H9 (cell line): ENCODE results near the gene CFAP91. TPM values are rescaled to one million over a fixed set of nuclear protein-coding genes. Genes with fewer than 3 reads are reported as not detected.

ENCODE experiments used
- DNase-seq: peaks from one replicate; pipeline ENCODE4 v3.0.0-alpha.2; 2017
- H2AFZ ChIP-seq: one replicate; pipeline ENCODE4 v1.6.1; 2013; ENCODE audit warnings: mild to moderate bottlenecking, low read length, control low read depth, moderate library complexity
- H2AK5ac ChIP-seq: 2 replicates; pipeline ENCODE4 v1.6.1; 2013; ENCODE audit warnings: low read length, control low read depth, mixed read lengths; ENCODE audit not compliant: insufficient read length
- H2BK120ac ChIP-seq: one replicate; pipeline ENCODE4 v1.6.1; 2013; ENCODE audit warnings: low read depth, mild to moderate bottlenecking, low read length, control low read depth, inconsistent platforms; ENCODE audit not compliant: poor library complexity, severe bottlenecking
- H2BK12ac ChIP-seq: 2 replicates; pipeline ENCODE4 v1.6.1; 2013; ENCODE audit warnings: low read length, control low read depth, mixed read lengths, low read depth; ENCODE audit not compliant: insufficient read length
- H2BK15ac ChIP-seq: 2 replicates; pipeline ENCODE4 v1.6.1; 2013; ENCODE audit warnings: low read depth, low read length, control low read depth
- H2BK20ac ChIP-seq: one replicate; pipeline ENCODE4 v1.6.1; 2013; ENCODE audit warnings: low read depth, mild to moderate bottlenecking, low read length, control low read depth, inconsistent platforms; ENCODE audit not compliant: poor library complexity, severe bottlenecking
- H2BK5ac ChIP-seq: 2 replicates; pipeline ENCODE4 v1.6.1; 2013; ENCODE audit warnings: low read length, control low read depth, mixed read lengths; ENCODE audit not compliant: insufficient read length
- H3K14ac ChIP-seq: 2 replicates; pipeline ENCODE4 v1.6.1; 2013; ENCODE audit warnings: low read length, control low read depth; ENCODE audit not compliant: insufficient read depth
- H3K18ac ChIP-seq: 2 replicates; pipeline ENCODE4 v1.6.1; 2013; ENCODE audit warnings: low read depth, mild to moderate bottlenecking, mixed read lengths, low read length, control low read depth; ENCODE audit not compliant: insufficient read length
- H3K23ac ChIP-seq: 2 replicates; pipeline ENCODE4 v1.6.1; 2013; ENCODE audit warnings: low read length, control low read depth, mixed read lengths, low read depth; ENCODE audit not compliant: insufficient read length
- H3K23me2 ChIP-seq: 2 replicates; pipeline ENCODE4 v1.6.1; 2013; ENCODE audit warnings: low read depth, mild to moderate bottlenecking, mixed read lengths, low read length, control low read depth; ENCODE audit not compliant: insufficient read length, poor library complexity, severe bottlenecking
- H3K27ac ChIP-seq: 2 replicates; pipeline ENCODE4 v1.5.1; 2013; ENCODE audit warnings: low read length, control low read depth, mixed read lengths, low read depth; ENCODE audit not compliant: insufficient read length
- H3K27me3 ChIP-seq: 2 replicates; pipeline ENCODE4 v1.6.1; 2013; ENCODE audit warnings: low read length, control low read depth, inconsistent platforms; ENCODE audit not compliant: insufficient read depth
- H3K4ac ChIP-seq: 2 replicates; pipeline ENCODE4 v1.6.1; 2013; ENCODE audit warnings: low read depth, mild to moderate bottlenecking, control low read depth, inconsistent platforms, low read length, moderate library complexity
- H3K4me1 ChIP-seq: 2 replicates; pipeline ENCODE4 v1.6.1; 2013; ENCODE audit warnings: low read length, control low read depth, inconsistent platforms; ENCODE audit not compliant: insufficient read depth
- H3K4me2 ChIP-seq: 2 replicates; pipeline ENCODE4 v1.6.1; 2013; ENCODE audit warnings: low read length, control low read depth, mixed read lengths; ENCODE audit not compliant: insufficient read length, insufficient read depth
- H3K56ac ChIP-seq: 2 replicates; pipeline ENCODE4 v1.6.1; 2013; ENCODE audit warnings: low read depth, mild to moderate bottlenecking, mixed read lengths, low read length, control low read depth; ENCODE audit not compliant: insufficient read length
- H3K79me1 ChIP-seq: 2 replicates; pipeline ENCODE4 v1.6.1; 2013; ENCODE audit warnings: low read depth, mild to moderate bottlenecking, moderate library complexity, low read length, control low read depth, inconsistent platforms; ENCODE audit not compliant: insufficient read depth, poor library complexity, severe bottlenecking
- H3K79me2 ChIP-seq: 2 replicates; pipeline ENCODE4 v1.6.1; 2013; ENCODE audit warnings: low read length, control low read depth, inconsistent platforms; ENCODE audit not compliant: insufficient read depth
- H3K9ac ChIP-seq: 2 replicates; pipeline ENCODE4 v1.6.1; 2013; ENCODE audit warnings: low read length, control low read depth, mixed read lengths; ENCODE audit not compliant: insufficient read length; ENCODE audit errors: extremely low read depth
- H3K9me3 ChIP-seq: one replicate; pipeline ENCODE4 v1.6.1; 2013; ENCODE audit warnings: low read depth, low read length, inconsistent platforms; ENCODE audit not compliant: control insufficient read depth
- H3T11ph ChIP-seq: one replicate; pipeline ENCODE4 v1.6.1; 2013; ENCODE audit warnings: mild to moderate bottlenecking, low read length, control low read depth, inconsistent platforms
- H4K20me1 ChIP-seq: one replicate; pipeline ENCODE4 v1.6.1; 2013; ENCODE audit not compliant: control insufficient read depth, insufficient read length, insufficient read depth
- H4K5ac ChIP-seq: 2 replicates; pipeline ENCODE4 v1.6.1; 2013; ENCODE audit warnings: low read depth, mild to moderate bottlenecking, mixed read lengths, low read length, control low read depth; ENCODE audit not compliant: insufficient read length
- H4K8ac ChIP-seq: replicated peaks from 2 replicates; pipeline ENCODE4 v1.6.1; 2013; ENCODE audit warnings: low read length, control low read depth, mixed read lengths, low read depth; ENCODE audit not compliant: insufficient read length
- H4K91ac ChIP-seq: 2 replicates; pipeline ENCODE4 v1.6.1; 2013; ENCODE audit warnings: low read depth, mild to moderate bottlenecking, moderate library complexity, mixed read lengths, low read length, control low read depth; ENCODE audit not compliant: insufficient read length
- H3K27ac Mint-ChIP-seq, 3 experiments: 2 replicates in 2 of 3; 3 replicates in 1 of 3; pipeline ENCODE4 v1.8.0; 2020 to 2021; ENCODE audit warnings: mixed read lengths in 3 of 3, mild to moderate bottlenecking in 1 of 3, moderate library complexity in 1 of 3
- H3K27me3 Mint-ChIP-seq: 2 replicates; pipeline ENCODE4 v1.8.0; 2021; ENCODE audit warnings: low read depth, mild to moderate bottlenecking, moderate library complexity, mixed read lengths
- H3K36me3 Mint-ChIP-seq, 3 experiments: 2 replicates in 2 of 3; 3 replicates in 1 of 3; pipeline ENCODE4 v1.8.0; 2020 to 2021; ENCODE audit warnings: low read depth in 3 of 3, mixed read lengths in 3 of 3; ENCODE audit not compliant: insufficient read depth in 1 of 3
- H3K4me1 Mint-ChIP-seq, 2 experiments: 2 replicates each; pipeline ENCODE4 v1.8.0; 2020; ENCODE audit warnings: mixed read lengths in 2 of 2
- H3K4me3 Mint-ChIP-seq, 2 experiments: 2 replicates in 1 of 2; 3 replicates in 1 of 2; pipeline ENCODE4 v1.8.0; 2020 to 2021; ENCODE audit warnings: mild to moderate bottlenecking in 2 of 2, mixed read lengths in 2 of 2, moderate library complexity in 1 of 2
- H3K9me3 Mint-ChIP-seq, 2 experiments: 2 replicates in 1 of 2; 3 replicates in 1 of 2; pipeline ENCODE4 v1.8.0; 2020; ENCODE audit warnings: mild to moderate bottlenecking in 2 of 2, mixed read lengths in 2 of 2, moderate library complexity in 1 of 2
- WGBS: extraction: QIAGEN DNeasy Blood & Tissue Kit; methylation state at CpG from one replicate; pipeline ENCODE4 v1.1.7; 2013; ENCODE audit warnings: missing lambda C conversion rate, low lambda C conversion rate, mixed read lengths; ENCODE audit not compliant: insufficient read length; ENCODE audit errors: extremely low coverage; 5-methylcytosine and 5-hydroxymethylcytosine counted together
- total RNA-seq: library from RNA; stranded (reverse); gene quantifications from 2 replicates; pipeline ENCODE4 v1.2.1, GENCODE V29; 2021
- TF ChIP-seq, protein P1 (sequence below): fragments of 200-600 bp; sonication (generic); conservative IDR thresholded peaks from 3 replicates; pipeline ENCODE4 v1.8.0; 2021; ENCODE audit warnings: antibody characterized with exemption, mild to moderate bottlenecking

Gene CFAP91
- total RNA-seq, 1 experiment from 2014 or later: 2.3 TPM

- Histone ChIP-seq H3K79me2 (no peaks in the 10 kb centered on the region), H2AK5ac (no peak overlapping the region), H3K27ac (no peak overlapping the region), H3K23me2 (no peaks in the 10 kb centered on the region), H3K79me1 (no peaks in the 10 kb centered on the region), H2AFZ (no peak overlapping the region), H3K27me3 (no peaks in the 10 kb centered on the region), H2BK5ac (no peak overlapping the region), H3K56ac (no peak overlapping the region), H4K5ac (no peak overlapping the region), H4K20me1 (no peaks in the 10 kb centered on the region), H3K14ac (no peak overlapping the region), H3K9ac (no peak overlapping the region), H2BK12ac (no peak overlapping the region), H3K4ac (no peak overlapping the region), H2BK120ac (no peak overlapping the region), H3K18ac (no peak overlapping the region), H3K4me1 (no peaks in the 10 kb centered on the region), H3K23ac (no peak overlapping the region), H3K4me2 (no peak overlapping the region), H4K8ac (no peak overlapping the region), H2BK15ac (no peak overlapping the region), H4K91ac (no peak overlapping the region), H3T11ph (no peak overlapping the region), H3K9me3 (no peaks in the 10 kb centered on the region), H2BK20ac (no peak overlapping the region)
- Mint-ChIP-seq H3K27ac (no peak overlapping the region), H3K27me3 (no peaks in the 10 kb centered on the region; the same call in 1 of the 2 replicates), H3K4me1 (peaks cover 3 to 4% of the 10 kb centered on the region in 2 experiments; a peak in 3 of 4 replicates), H3K9me3 (peaks cover 10 to 15% of the 10 kb centered on the region in 2 experiments), H3K36me3 (peaks cover 5 to 14% (median 10%) of the 10 kb centered on the region in 3 experiments; a peak in 4 of 7 replicates), H3K4me3 (no peak overlapping the region)
- WGBS: no CpG with 5 or more reads among the region's 1 CpG
- TF ChIP-seq, protein P1, sequence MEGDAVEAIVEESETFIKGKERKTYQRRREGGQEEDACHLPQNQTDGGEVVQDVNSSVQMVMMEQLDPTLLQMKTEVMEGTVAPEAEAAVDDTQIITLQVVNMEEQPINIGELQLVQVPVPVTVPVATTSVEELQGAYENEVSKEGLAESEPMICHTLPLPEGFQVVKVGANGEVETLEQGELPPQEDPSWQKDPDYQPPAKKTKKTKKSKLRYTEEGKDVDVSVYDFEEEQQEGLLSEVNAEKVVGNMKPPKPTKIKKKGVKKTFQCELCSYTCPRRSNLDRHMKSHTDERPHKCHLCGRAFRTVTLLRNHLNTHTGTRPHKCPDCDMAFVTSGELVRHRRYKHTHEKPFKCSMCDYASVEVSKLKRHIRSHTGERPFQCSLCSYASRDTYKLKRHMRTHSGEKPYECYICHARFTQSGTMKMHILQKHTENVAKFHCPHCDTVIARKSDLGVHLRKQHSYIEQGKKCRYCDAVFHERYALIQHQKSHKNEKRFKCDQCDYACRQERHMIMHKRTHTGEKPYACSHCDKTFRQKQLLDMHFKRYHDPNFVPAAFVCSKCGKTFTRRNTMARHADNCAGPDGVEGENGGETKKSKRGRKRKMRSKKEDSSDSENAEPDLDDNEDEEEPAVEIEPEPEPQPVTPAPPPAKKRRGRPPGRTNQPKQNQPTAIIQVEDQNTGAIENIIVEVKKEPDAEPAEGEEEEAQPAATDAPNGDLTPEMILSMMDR: no peak
- DNase-seq: no peak
Measured at GRCh38 chr3:119683421-119683820, 19.4 kb upstream of the CFAP91 start.
